WERI-Rb-1 (cell line): ENCODE data around the gene DNAI2.

Experiments
- DNase-seq: peaks from one replicate; pipeline ENCODE4 v3.0.0-alpha.2; 2020
- H3K27ac ChIP-seq: fragments of 250-450 bp; sonication (Bioruptor Pico); 2 replicates; pipeline ENCODE4 v1.5.1; 2020; ENCODE audit warnings: mild to moderate bottlenecking, moderate library complexity
- H3K27me3 ChIP-seq: fragments of 250-450 bp; sonication (Bioruptor Pico); 2 replicates; pipeline ENCODE4 v1.5.1; 2021; ENCODE audit warnings: mild to moderate bottlenecking, low read depth, moderate library complexity; ENCODE audit not compliant: insufficient read depth, severe bottlenecking
- H3K36me3 ChIP-seq: fragments of 250-450 bp; sonication (Bioruptor Pico); 2 replicates; pipeline ENCODE4 v1.5.1; 2020; ENCODE audit warnings: mild to moderate bottlenecking, moderate library complexity
- H3K4me3 ChIP-seq: 2 replicates; pipeline ENCODE4 v1.5.1; 2011; ENCODE audit warnings: low read depth, mild to moderate bottlenecking, control low read depth, low read length
- H3K9me3 ChIP-seq: fragments of 250-450 bp; sonication (Bioruptor Pico); 2 replicates; pipeline ENCODE4 v1.5.1; 2021; ENCODE audit warnings: mild to moderate bottlenecking, moderate library complexity; ENCODE audit not compliant: severe bottlenecking
- CTCF ChIP-seq: IDR thresholded peaks from 2 replicates; pipeline ENCODE4 v1.5.1; 2011; ENCODE audit warnings: low read depth, mild to moderate bottlenecking, control low read depth, inconsistent platforms, low read length

The DNAI2 gene

GRCh38 chr17:74241847-74242246 lies 32.2 kb upstream of the DNAI2 start:
- no peak overlapping the region for H3K27ac ChIP-seq
- H3K4me3 ChIP-seq = no peak overlapping the region
- no peak for TF ChIP-seq CTCF
- peaks cover 33% of the 10 kb centered on the region for H3K36me3 ChIP-seq
- no peak for DNase-seq
- no peaks in the 10 kb centered on the region for H3K9me3 ChIP-seq
- no peaks in the 10 kb centered on the region for H3K27me3 ChIP-seq

GRCh38 chr17:74243013-74243755 lies 30.9 kb upstream of the DNAI2 start:
- Histone ChIP-seq H3K36me3 (peaks cover 20% of the 10 kb centered on the region), H3K9me3 (no peaks in the 10 kb centered on the region), H3K4me3 (no peak overlapping the region), H3K27ac (peak overlapping the region; percentile 72), H3K27me3 (no peaks in the 10 kb centered on the region)
- TF ChIP-seq CTCF = no peak
- DNase-seq = peak; percentile 75

- DNase-seq = peak; percentile 61
- H3K9me3 ChIP-seq = no peaks in the 10 kb centered on the region
- H3K27me3 ChIP-seq = no peaks in the 10 kb centered on the region
- H3K36me3 ChIP-seq = peaks cover 17% of the 10 kb centered on the region
- H3K4me3 ChIP-seq = no peak overlapping the region
- TF ChIP-seq CTCF = no peak
- peak overlapping the region; percentile 72 for H3K27ac ChIP-seq
Observed at GRCh38 chr17:74244128-74244527, 29.9 kb upstream of the DNAI2 start.

- no peak overlapping the region for H3K4me3 ChIP-seq
Observed at GRCh38 chr17:74244548-74244947, 29.5 kb upstream of the DNAI2 start.

GRCh38 chr17:74245145-74245831 lies 28.7 kb upstream of the DNAI2 start:
- no peaks in the 10 kb centered on the region for H3K27me3 ChIP-seq

More at GRCh38 chr17:74244548-74244947, 29.5 kb upstream of the DNAI2 start:
- Histone ChIP-seq H3K27me3 (no peaks in the 10 kb centered on the region), H3K27ac (no peak overlapping the region), H3K36me3 (peaks cover 17% of the 10 kb centered on the region), H3K9me3 (no peaks in the 10 kb centered on the region)
- DNase-seq = no peak
- no peak for TF ChIP-seq CTCF

More at GRCh38 chr17:74245145-74245831, 28.7 kb upstream of the DNAI2 start:
- Histone ChIP-seq H3K27ac (no peak overlapping the region), H3K4me3 (no peak overlapping the region), H3K9me3 (no peaks in the 10 kb centered on the region), H3K36me3 (peaks cover 13% of the 10 kb centered on the region)
- peak; percentile 30 for TF ChIP-seq CTCF
- peak; percentile 40 for DNase-seq
